RWPE2 (cell line): ENCODE results near the gene BEST1.

ENCODE experiments used
- ATAC-seq: fragments of 200-7000 bp; cut with Tn5 transposase; 3 replicates; pipeline ENCODE4 v1.9.1; 2021; ENCODE audit warnings: low read depth
- DNase-seq: peaks from one replicate; pipeline ENCODE4 v3.0.0-alpha.2; 2020; ENCODE audit warnings: low spot score
- H3K27ac ChIP-seq: fragments of 450-650 bp; 2 replicates; pipeline ENCODE4 v1.5.1; 2017; ENCODE audit warnings: mild to moderate bottlenecking; ENCODE audit not compliant: poor library complexity, severe bottlenecking
- H3K27me3 ChIP-seq: fragments of 250-450 bp; sonication (Bioruptor Pico); 2 replicates; pipeline ENCODE4 v1.5.1; 2021; ENCODE audit warnings: mild to moderate bottlenecking, moderate library complexity; ENCODE audit not compliant: insufficient read depth, poor library complexity, severe bottlenecking
- H3K36me3 ChIP-seq: fragments of 250-450 bp; sonication (Bioruptor Pico); 2 replicates; pipeline ENCODE4 v1.5.1; 2020; ENCODE audit warnings: low read depth, mild to moderate bottlenecking, moderate library complexity
- H3K4me1 ChIP-seq: fragments of 250-450 bp; sonication (Bioruptor Pico); 2 replicates; pipeline ENCODE4 v1.5.1; 2021; ENCODE audit warnings: mild to moderate bottlenecking, moderate library complexity; ENCODE audit not compliant: insufficient read depth, poor library complexity, severe bottlenecking
- H3K4me3 ChIP-seq: fragments of 250-450 bp; sonication (Bioruptor Pico); 2 replicates; pipeline ENCODE4 v1.5.1; 2021; ENCODE audit warnings: mild to moderate bottlenecking, moderate library complexity; ENCODE audit not compliant: severe bottlenecking
- H3K9me3 ChIP-seq: fragments of 250-450 bp; sonication (Bioruptor Pico); 2 replicates; pipeline ENCODE4 v1.5.1; 2021; ENCODE audit warnings: mild to moderate bottlenecking, moderate library complexity; ENCODE audit not compliant: severe bottlenecking
- TF ChIP-seq, protein P1 (sequence below): fragments of 450-650 bp; IDR thresholded peaks from one replicate; pipeline ENCODE4 v1.5.1; 2017; ENCODE audit warnings: mild to moderate bottlenecking, moderate library complexity; ENCODE audit not compliant: poor library complexity, severe bottlenecking

The BEST1 gene

GRCh38 chr11:62010935-62011528, 60.9 kb downstream of the BEST1 start:
- TF ChIP-seq, protein P1, sequence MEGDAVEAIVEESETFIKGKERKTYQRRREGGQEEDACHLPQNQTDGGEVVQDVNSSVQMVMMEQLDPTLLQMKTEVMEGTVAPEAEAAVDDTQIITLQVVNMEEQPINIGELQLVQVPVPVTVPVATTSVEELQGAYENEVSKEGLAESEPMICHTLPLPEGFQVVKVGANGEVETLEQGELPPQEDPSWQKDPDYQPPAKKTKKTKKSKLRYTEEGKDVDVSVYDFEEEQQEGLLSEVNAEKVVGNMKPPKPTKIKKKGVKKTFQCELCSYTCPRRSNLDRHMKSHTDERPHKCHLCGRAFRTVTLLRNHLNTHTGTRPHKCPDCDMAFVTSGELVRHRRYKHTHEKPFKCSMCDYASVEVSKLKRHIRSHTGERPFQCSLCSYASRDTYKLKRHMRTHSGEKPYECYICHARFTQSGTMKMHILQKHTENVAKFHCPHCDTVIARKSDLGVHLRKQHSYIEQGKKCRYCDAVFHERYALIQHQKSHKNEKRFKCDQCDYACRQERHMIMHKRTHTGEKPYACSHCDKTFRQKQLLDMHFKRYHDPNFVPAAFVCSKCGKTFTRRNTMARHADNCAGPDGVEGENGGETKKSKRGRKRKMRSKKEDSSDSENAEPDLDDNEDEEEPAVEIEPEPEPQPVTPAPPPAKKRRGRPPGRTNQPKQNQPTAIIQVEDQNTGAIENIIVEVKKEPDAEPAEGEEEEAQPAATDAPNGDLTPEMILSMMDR = no peak
- H3K9me3 ChIP-seq = no peaks in the 10 kb centered on the region
- ATAC-seq = no peak

GRCh38 chr11:62011881-62012280, 61.7 kb downstream of the BEST1 start:
- DNase-seq = no peak
- Histone ChIP-seq H3K36me3 (no peaks in the 10 kb centered on the region), H3K4me3 (no peak overlapping the region), H3K9me3 (no peaks in the 10 kb centered on the region), H3K4me1 (peaks cover 13% of the 10 kb centered on the region), H3K27me3 (no peaks in the 10 kb centered on the region), H3K27ac (no peak overlapping the region)
- ATAC-seq = no peak
- TF ChIP-seq, protein P1 = no peak

More at GRCh38 chr11:62010935-62011528, 60.9 kb downstream of the BEST1 start:
- Histone ChIP-seq H3K27ac (no peak overlapping the region), H3K4me3 (no peak overlapping the region), H3K36me3 (no peaks in the 10 kb centered on the region), H3K4me1 (peaks cover 13% of the 10 kb centered on the region), H3K27me3 (no peaks in the 10 kb centered on the region)
- DNase-seq = no peak

DNA sequence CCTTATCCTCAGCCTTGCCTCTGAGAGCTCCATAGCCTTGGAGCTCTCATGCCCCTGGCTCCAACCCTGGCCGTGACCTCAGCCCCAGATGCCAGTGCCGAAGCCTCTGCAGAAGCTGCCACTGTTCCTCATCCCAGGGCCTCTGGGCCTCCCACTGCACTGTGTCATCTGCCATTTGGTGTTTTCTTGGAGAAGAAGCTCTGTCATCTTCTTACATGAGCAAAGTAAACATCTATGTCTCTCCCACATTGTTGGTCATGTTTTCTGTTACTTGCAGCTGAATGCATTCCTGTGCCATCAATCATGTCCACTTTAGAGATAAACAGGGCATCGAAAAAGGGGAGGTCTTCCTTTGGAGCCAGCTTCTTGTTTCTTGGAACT, 62.3 kb downstream of the BEST1 start:
- Histone ChIP-seq H3K36me3 (no peaks in the 10 kb centered on the region), H3K9me3 (no peaks in the 10 kb centered on the region), H3K27ac (no peak overlapping the region), H3K4me3 (no peak overlapping the region), H3K27me3 (no peaks in the 10 kb centered on the region), H3K4me1 (peaks cover 13% of the 10 kb centered on the region)
- DNase-seq (no peak), ATAC-seq (peak; percentile 64)
- TF ChIP-seq, protein P1 = no peak

DNA sequence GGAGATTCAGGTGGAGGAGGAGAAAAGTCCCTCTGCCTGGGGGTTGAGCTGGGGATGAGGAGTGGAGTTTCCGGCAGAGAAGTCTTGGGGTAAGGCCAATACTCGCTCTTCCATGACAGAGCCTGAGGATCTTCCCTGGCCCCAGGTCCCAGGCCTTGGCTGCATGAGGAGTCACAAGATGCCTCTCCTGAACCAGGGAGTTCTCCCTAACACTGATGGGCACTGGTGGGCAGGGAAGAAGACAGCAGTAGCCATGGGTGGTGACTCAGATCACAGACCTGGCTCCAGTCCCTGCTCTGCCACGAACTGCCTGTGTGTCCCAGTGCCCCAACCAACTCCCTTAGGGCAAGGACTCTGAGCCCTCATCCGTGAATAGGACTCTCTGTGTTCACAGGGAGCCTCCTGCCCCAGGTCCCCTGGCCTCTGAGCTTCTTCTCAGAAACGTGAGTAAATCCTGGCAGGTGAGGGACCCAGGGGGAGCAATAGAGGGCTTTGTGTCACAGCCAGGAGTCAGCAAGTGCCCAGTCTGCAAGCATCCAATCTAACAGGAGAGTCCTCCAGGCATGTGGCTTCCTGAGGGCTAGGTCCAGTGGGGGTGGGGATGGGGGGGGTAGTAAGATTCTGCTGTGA, 62.8 kb downstream of the BEST1 start:
- peak overlapping the region; percentile 9 for H3K27ac ChIP-seq
- H3K36me3 ChIP-seq = no peaks in the 10 kb centered on the region

More for the DNA sequence above, 62.8 kb downstream of the BEST1 start:
- DNase-seq = no peak
- TF ChIP-seq, protein P1 = no peak
- Histone ChIP-seq H3K9me3 (no peaks in the 10 kb centered on the region), H3K4me3 (no peak overlapping the region), H3K4me1 (peaks cover 13% of the 10 kb centered on the region), H3K27me3 (no peaks in the 10 kb centered on the region)
- ATAC-seq = peak; percentile 46; the same call in 2 of the 3 replicates
